PC-3 (cell line): Measurements from ENCODE around the gene TANC1. TPM values are rescaled to one million over a fixed set of nuclear protein-coding genes. Genes with fewer than 3 reads are reported as not detected.

Source experiments
- ATAC-seq: fragments of 200-7000 bp; cut with Tn5 transposase; 2 replicates; pipeline ENCODE4 v1.9.1; 2020; ENCODE audit warnings: mild to moderate bottlenecking, moderate library complexity
- BruUV-seq: library from RNA; stranded (reverse); fragments of 400-500 nt; replicated peaks from 2 replicates; lab custom pipeline; 2021; lab: Mats Ljungman, UMichigan
- CTCF ChIA-PET: fragments of 300-600 bp; sonication (Branson Sonifier 250); formaldehyde crosslinking; loops from one replicate; lab custom pipeline; 2022; ENCODE audit warnings: antibody characterized with exemption; lab: Charles Lee
- POLR2A ChIA-PET: fragments of 300-600 bp; sonication (Branson Sonifier 250); formaldehyde crosslinking; loops from one replicate; lab custom pipeline; 2022; ENCODE audit warnings: antibody characterized with exemption; ENCODE audit not compliant: unreplicated experiment; lab: Charles Lee
- DNase-seq: peaks from one replicate; pipeline ENCODE4 v3.0.0-alpha.2; 2015
- H2AFZ ChIP-seq: fragments of 300-600 bp; sonication (generic); 2 replicates; pipeline ENCODE4 v1.6.0; 2016; ENCODE audit warnings: antibody characterized with exemption, low read length
- H3F3A ChIP-seq: fragments of 300-600 bp; sonication (generic); one replicate; pipeline ENCODE4 v1.6.0; 2017; ENCODE audit warnings: antibody characterized with exemption, low read length, control low read depth, mild to moderate bottlenecking; ENCODE audit not compliant: unreplicated experiment
- H3K27ac ChIP-seq: fragments of 300-600 bp; sonication (generic); 2 replicates; pipeline ENCODE4 v1.5.1; 2016; ENCODE audit warnings: mild to moderate bottlenecking, low read length
- H3K27me3 ChIP-seq: fragments of 300-600 bp; sonication (generic); 2 replicates; pipeline ENCODE4 v1.6.1; 2016; ENCODE audit warnings: low read length, mixed read lengths
- H3K36me3 ChIP-seq: fragments of 300-600 bp; sonication (generic); 2 replicates; pipeline ENCODE4 v1.6.1; 2016; ENCODE audit warnings: low read depth, mixed run types, low read length, mixed read lengths
- H3K4me1 ChIP-seq: fragments of 300-600 bp; sonication (generic); 2 replicates; pipeline ENCODE4 v1.5.1; 2016; ENCODE audit warnings: low read length; ENCODE audit not compliant: insufficient read depth
- H3K4me2 ChIP-seq: fragments of 300-600 bp; sonication (generic); 2 replicates; pipeline ENCODE4 v1.6.0; 2016; ENCODE audit warnings: low read length
- H3K4me3 ChIP-seq: fragments of 300-600 bp; sonication (generic); 2 replicates; pipeline ENCODE4 v1.5.1; 2016; ENCODE audit warnings: mild to moderate bottlenecking, low read length, mixed read lengths
- H3K79me2 ChIP-seq: fragments of 300-600 bp; sonication (generic); 2 replicates; pipeline ENCODE4 v1.6.1; 2017; ENCODE audit warnings: low read length, mixed read lengths
- H3K9ac ChIP-seq: fragments of 300-600 bp; sonication (generic); 2 replicates; pipeline ENCODE4 v1.6.0; 2016; ENCODE audit warnings: mild to moderate bottlenecking, low read length
- H3K9me2 ChIP-seq: fragments of 300-600 bp; sonication (generic); replicated peaks from 2 replicates; pipeline ENCODE4 v1.6.1; 2016; ENCODE audit warnings: mixed run types, low read length, mixed read lengths
- H3K9me3 ChIP-seq: fragments of 300-600 bp; sonication (generic); 2 replicates; pipeline ENCODE4 v1.6.1; 2016; ENCODE audit warnings: low read length, mixed read lengths
- H4K20me1 ChIP-seq: fragments of 300-600 bp; sonication (generic); 2 replicates; pipeline ENCODE4 v1.6.1; 2016; ENCODE audit warnings: low read length, mixed read lengths
- CTCF ChIP-seq: fragments of 300-600 bp; sonication (generic); conservative IDR thresholded peaks from 2 replicates; pipeline ENCODE4 v1.5.1; 2017; ENCODE audit warnings: antibody characterized with exemption, low read depth, mild to moderate bottlenecking, low read length
- EZH2 ChIP-seq: fragments of 300-600 bp; sonication (generic); IDR thresholded peaks from one replicate; pipeline ENCODE4 v1.6.1; 2017; ENCODE audit warnings: antibody characterized with exemption, mild to moderate bottlenecking, low read length; ENCODE audit not compliant: unreplicated experiment
- EZH2phosphoT487 ChIP-seq: fragments of 300-600 bp; sonication (generic); IDR thresholded peaks from 2 replicates; pipeline ENCODE4 v1.6.1; 2018; ENCODE audit warnings: mild to moderate bottlenecking, antibody characterized with exemption, low read length, borderline replicate concordance
- intact Hi-C: fragments of 100-400 bp; cut with micrococcal nuclease; formaldehyde crosslinking; loops from 2 replicates; pipeline ENCODE4 v1.9.0; 2023
- total RNA-seq: library from RNA; depleted of rRNA; stranded (reverse); fragments of >200 nt; gene quantifications from 2 replicates; pipeline ENCODE4 v1.2.3, GENCODE V29; 2014

The TANC1 gene
- total RNA-seq, 1 experiment from 2014 or later: 17.6 TPM

GRCh38 chr2:159215116-159215515, 246.7 kb downstream of the TANC1 start:
- H3K9ac ChIP-seq: no peak overlapping the region
- H2AFZ ChIP-seq: no peak overlapping the region
- ATAC-seq: no peak
- no peaks in the 10 kb centered on the region for H4K20me1 ChIP-seq
- intact Hi-C loops: no loop called here
- peaks cover 6% of the 10 kb centered on the region for H3K36me3 ChIP-seq
- POLR2A ChIA-PET: no interaction called here
- H3K4me2 ChIP-seq: no peak overlapping the region
- no peaks in the 10 kb centered on the region for H3K9me3 ChIP-seq
- CTCF ChIA-PET: no interaction called here
- H3K9me2 ChIP-seq: no peaks in the 10 kb centered on the region
- no peak for DNase-seq
- no peaks in the 10 kb centered on the region for H3K79me2 ChIP-seq
- no peak overlapping the region for H3K4me3 ChIP-seq
- no peaks in the 10 kb centered on the region for H3K27me3 ChIP-seq
- H3K4me1 ChIP-seq: no peaks in the 10 kb centered on the region
- no peak overlapping the region for H3K27ac ChIP-seq
- no peaks in the 10 kb centered on the region for H3F3A ChIP-seq
- BruUV-seq: no TSS peak
- TF ChIP-seq EZH2: no peak
- TF ChIP-seq CTCF: no peak
- no peak for TF ChIP-seq EZH2phosphoT487

GRCh38 chr2:159217676-159218075, 249.2 kb downstream of the TANC1 start:
- Histone ChIP-seq H3K4me2 (no peak overlapping the region), H3K27me3 (no peaks in the 10 kb centered on the region), H3K4me1 (no peaks in the 10 kb centered on the region), H4K20me1 (no peaks in the 10 kb centered on the region), H3K9ac (no peak overlapping the region), H3K79me2 (no peaks in the 10 kb centered on the region), H3K9me3 (no peaks in the 10 kb centered on the region), H3K36me3 (peaks cover 6% of the 10 kb centered on the region), H3K27ac (no peak overlapping the region), H3K9me2 (no peaks in the 10 kb centered on the region), H2AFZ (no peak overlapping the region), H3F3A (no peaks in the 10 kb centered on the region), H3K4me3 (no peak overlapping the region)
- ATAC-seq (no peak), DNase-seq (no peak)
- ChIA-PET POLR2A (no interaction called here), CTCF (no interaction called here)
- no TSS peak for BruUV-seq
- intact Hi-C loops: no loop called here
- TF ChIP-seq EZH2phosphoT487: no peak
- TF ChIP-seq EZH2: no peak
- no peak for TF ChIP-seq CTCF

GRCh38 chr2:159218389-159218788, 249.9 kb downstream of the TANC1 start:
- Histone ChIP-seq H4K20me1 (no peaks in the 10 kb centered on the region), H3K9me3 (no peaks in the 10 kb centered on the region), H3F3A (no peaks in the 10 kb centered on the region), H3K36me3 (peaks cover 6% of the 10 kb centered on the region), H3K27me3 (no peaks in the 10 kb centered on the region), H3K79me2 (no peaks in the 10 kb centered on the region), H3K27ac (no peak overlapping the region), H3K4me1 (no peaks in the 10 kb centered on the region), H3K4me3 (no peak overlapping the region), H3K9me2 (no peaks in the 10 kb centered on the region), H2AFZ (no peak overlapping the region), H3K9ac (no peak overlapping the region), H3K4me2 (no peak overlapping the region)
- no peak for ATAC-seq
- intact Hi-C loops: no loop called here
- TF ChIP-seq EZH2: no peak
- no peak for TF ChIP-seq CTCF
- no peak for TF ChIP-seq EZH2phosphoT487
- BruUV-seq: no TSS peak
- CTCF ChIA-PET: no interaction called here
- DNase-seq: no peak
- POLR2A ChIA-PET: no interaction called here
